CD14-positive monocyte (primary cell): ENCODE data around the gene VPS33A. TPM values are rescaled to one million over a fixed set of nuclear protein-coding genes. Genes with fewer than 3 reads are reported as not detected.

Source experiments
- DNase-seq, 3 donors: peaks; one replicate each; pipeline ENCODE4 v3.0.0-alpha.2; 2011 to 2022
- H2AFZ ChIP-seq: 2 replicates; pipeline ENCODE4 v1.6.0; 2012; ENCODE audit warnings: mild to moderate bottlenecking, low read depth, low read length, inconsistent platforms; ENCODE audit not compliant: insufficient read depth, poor library complexity, severe bottlenecking
- H3K27ac ChIP-seq, 2 donors: 1 replicate in 1 of 2; 2 replicates in 1 of 2; pipeline ENCODE4 v1.5.1; 2012 to 2013; ENCODE audit warnings: low read length in 2 of 2, control low read depth in 1 of 2, inconsistent platforms in 1 of 2, low read depth in 1 of 2, mild to moderate bottlenecking in 1 of 2
- H3K27me3 ChIP-seq, 2 donors: one replicate each; pipeline versions ENCODE4 v1.6.0 to v1.6.1; 2011 to 2013; ENCODE audit warnings: low read length in 2 of 2; ENCODE audit not compliant: control insufficient read depth in 2 of 2, insufficient read depth in 2 of 2
- H3K36me3 ChIP-seq, 2 donors: replicated peaks in 1 of 2; 1 replicate in 1 of 2; 2 replicates in 1 of 2; pipeline versions ENCODE4 v1.5.1 to v1.6.1; 2012 to 2013; ENCODE audit warnings: low read length in 2 of 2, control low read depth in 1 of 2, inconsistent platforms in 1 of 2, mild to moderate bottlenecking in 1 of 2; ENCODE audit not compliant: insufficient read depth in 2 of 2, control insufficient read depth in 1 of 2
- H3K4me1 ChIP-seq, 2 donors: 1 replicate in 1 of 2; 2 replicates in 1 of 2; pipeline versions ENCODE4 v1.5.1 to v1.6.1; 2012 to 2013; ENCODE audit warnings: low read length in 2 of 2, control low read depth in 1 of 2, inconsistent platforms in 1 of 2, mild to moderate bottlenecking in 1 of 2, moderate library complexity in 1 of 2; ENCODE audit not compliant: insufficient read depth in 2 of 2, control insufficient read depth in 1 of 2
- H3K4me2 ChIP-seq: replicated peaks from 2 replicates; pipeline ENCODE3; 2012; ENCODE audit warnings: low read length, moderate library complexity, mild to moderate bottlenecking; ENCODE audit not compliant: poor library complexity, severe bottlenecking; ENCODE audit errors: extremely low read depth
- H3K4me3 ChIP-seq, 3 experiments: fragments of 200-600 bp in 1 of 3; sonication (generic) in 1 of 3; replicated peaks in 1 of 3; 1 replicate in 2 of 3; 2 replicates in 1 of 3; pipeline ENCODE4 v1.5.1; 2011 to 2013; ENCODE audit warnings: low read length in 3 of 3, mild to moderate bottlenecking in 3 of 3, control low read depth in 2 of 3, low read depth in 2 of 3, inconsistent platforms in 1 of 3, moderate library complexity in 1 of 3
- H3K79me2 ChIP-seq: 2 replicates; pipeline ENCODE4 v1.6.0; 2012; ENCODE audit warnings: mild to moderate bottlenecking, control low read depth, inconsistent platforms, low read length, moderate library complexity; ENCODE audit not compliant: insufficient read depth
- H3K9ac ChIP-seq: 2 replicates; pipeline ENCODE4 v1.6.0; 2017; ENCODE audit warnings: low read length, mild to moderate bottlenecking; ENCODE audit not compliant: insufficient read depth, poor library complexity, severe bottlenecking
- H3K9me3 ChIP-seq, 2 donors: replicated peaks in 1 of 2; 1 replicate in 1 of 2; 2 replicates in 1 of 2; pipeline versions ENCODE4 v1.5.1 to v1.6.1; 2012 to 2013; ENCODE audit warnings: low read length in 2 of 2, control low read depth in 1 of 2; ENCODE audit not compliant: control insufficient read depth in 1 of 2, insufficient read depth in 1 of 2
- H4K20me1 ChIP-seq: 2 replicates; pipeline ENCODE4 v1.6.0; 2012; ENCODE audit warnings: mild to moderate bottlenecking, low read length, control low read depth, moderate library complexity; ENCODE audit not compliant: insufficient read depth
- H3K27ac Mint-ChIP-seq, 7 donors: one replicate each; pipeline ENCODE4 v1.8.0; 2020; ENCODE audit warnings: mild to moderate bottlenecking in 7 of 7, mixed read lengths in 7 of 7, moderate library complexity in 6 of 7, inconsistent platforms in 2 of 7
- H3K27me3 Mint-ChIP-seq, 3 donors: one replicate each; pipeline ENCODE4 v1.8.0; 2021 to 2022; ENCODE audit warnings: low read depth in 3 of 3, mild to moderate bottlenecking in 3 of 3, mixed read lengths in 3 of 3, moderate library complexity in 3 of 3, inconsistent platforms in 1 of 3
- H3K36me3 Mint-ChIP-seq, 2 donors: one replicate each; pipeline ENCODE4 v1.8.0; 2020; ENCODE audit warnings: mixed read lengths in 2 of 2, inconsistent platforms in 1 of 2, mild to moderate bottlenecking in 1 of 2
- H3K4me1 Mint-ChIP-seq: one replicate; pipeline ENCODE4 v1.8.0; 2020; ENCODE audit warnings: mild to moderate bottlenecking, mixed read lengths
- H3K4me3 Mint-ChIP-seq, 2 donors: one replicate each; pipeline ENCODE4 v1.8.0; 2020; ENCODE audit warnings: mild to moderate bottlenecking in 2 of 2, mixed read lengths in 2 of 2, moderate library complexity in 1 of 2
- H3K9me3 Mint-ChIP-seq, 7 donors: one replicate each; pipeline ENCODE4 v1.8.0; 2020 to 2022; ENCODE audit warnings: mixed read lengths in 7 of 7, mild to moderate bottlenecking in 6 of 7, moderate library complexity in 6 of 7, inconsistent platforms in 2 of 7
- CTCF ChIP-seq: fragments of 200-600 bp; IDR thresholded peaks from one replicate; pipeline ENCODE4 v1.8.0; 2022; ENCODE audit warnings: antibody characterized with exemption, mild to moderate bottlenecking
- WGBS: methylation state at CpG from one replicate; pipeline ENCODE4 v1.1.5; 2013; ENCODE audit warnings: missing lambda C conversion rate; ENCODE audit not compliant: insufficient coverage; 5-methylcytosine and 5-hydroxymethylcytosine counted together
- intact Hi-C, 2 donors: fragments of 100-400 bp; cut with micrococcal nuclease; formaldehyde crosslinking; loops; one replicate each; pipeline versions ENCODE4 v1.15.0 to v1.15.1; 2023
- polyA plus RNA-seq, 3 donors: library from polyadenylated mRNA; depleted of rRNA in 1 of 3; unstranded in 2 of 3; stranded (reverse) in 1 of 3; fragments of 300-500 nt in 2 of 3; fragments of >200 nt in 1 of 3; fragmentation: Illumina TruSeq in 2 of 3; gene quantifications; 1 replicate in 2 of 3; 2 replicates in 1 of 3; pipeline ENCODE4 v1.2.3, GENCODE V29; 2012 to 2021

VPS33A gene
- polyA plus RNA-seq, 3 donors, result 15.3 to 33.1 (median 32.9) TPM

GRCh38 chr12:122205053-122205925 lies 61.0 kb downstream of the VPS33A start:
- Histone ChIP-seq H3K4me2 (no peak overlapping the region), H3K9me3 (peaks cover 0 to 19% of the 10 kb centered on the region in 2 donors), H3K79me2 (no peaks in the 10 kb centered on the region), H3K36me3 (peaks cover 29 to 36% of the 10 kb centered on the region in 2 donors), H4K20me1 (peaks cover 12% of the 10 kb centered on the region), H3K27me3 (peaks cover 23 to 48% of the 10 kb centered on the region in 2 donors), H2AFZ (no peak overlapping the region), H3K4me3 (no peak overlapping the region), H3K27ac (no peak overlapping the region), H3K9ac (no peak overlapping the region), H3K4me1 (peaks cover 12 to 26% of the 10 kb centered on the region in 2 donors)
- Mint-ChIP-seq H3K4me3 (peak overlapping the region; percentile 43 to 83), H3K9me3 (peaks cover 0 to 18% (median 8%) of the 10 kb centered on the region in 7 donors), H3K27me3 (peaks cover 37 to 56% (median 48%) of the 10 kb centered on the region in 3 donors), H3K4me1 (peaks cover 18% of the 10 kb centered on the region), H3K36me3 (peaks cover 31 to 38% of the 10 kb centered on the region in 2 donors), H3K27ac (peak overlapping the region in 2 of 7 donors; percentile 8 to 15)
- DNase-seq, result no peak
- intact Hi-C loops, result no loop called here
- no peak for TF ChIP-seq CTCF
- WGBS, result 56% methylated on average over 21 of the region's 23 CpGs

- Mint-ChIP-seq H3K27me3 (peaks cover 46 to 61% (median 50%) of the 10 kb centered on the region in 3 donors), H3K27ac (no peak overlapping the region), H3K36me3 (peaks cover 23 to 30% of the 10 kb centered on the region in 2 donors), H3K4me3 (peak overlapping the region; percentile 56 to 83), H3K4me1 (peaks cover 18% of the 10 kb centered on the region), H3K9me3 (peaks cover 0 to 18% (median 8%) of the 10 kb centered on the region in 7 donors)
- H3K4me2 ChIP-seq, result peak overlapping the region; percentile 80
- peaks cover 12% of the 10 kb centered on the region for H4K20me1 ChIP-seq
- peaks cover 0 to 19% of the 10 kb centered on the region in 2 donors for H3K9me3 ChIP-seq
- H3K27me3 ChIP-seq, result peaks cover 23 to 48% of the 10 kb centered on the region in 2 donors
- H3K4me3 ChIP-seq, result peak overlapping the region in 1 of 3 experiments; percentile 71
- 9% methylated on average over 70 of the region's 71 CpGs for WGBS
- peak overlapping the region; percentile 36 for H3K9ac ChIP-seq
- no peak overlapping the region for H3K27ac ChIP-seq
- H3K79me2 ChIP-seq, result no peaks in the 10 kb centered on the region
- peaks cover 21 to 27% of the 10 kb centered on the region in 2 donors for H3K36me3 ChIP-seq
- no peak for DNase-seq
- H2AFZ ChIP-seq, result peak overlapping the region; percentile 70
- intact Hi-C loops, result no loop called here
- no peak for TF ChIP-seq CTCF
- H3K4me1 ChIP-seq, result peaks cover 12 to 26% of the 10 kb centered on the region in 2 donors
Observed at GRCh38 chr12:122204167-122205052, 61.9 kb downstream of the VPS33A start.
